GM21528 (cell line): ENCODE results near the gene UHRF1.
"Not testable (repeated sequence)": the region's sequence is repeated elsewhere in the genome, so short reads cannot be mapped to it uniquely, and the experiment has no call there.

Experiments used
- ATAC-seq: cut with Tn5 transposase; IDR thresholded peaks from one replicate; pipeline ENCODE4 v1.9.1; 2021; ENCODE audit warnings: mild to moderate bottlenecking, moderate library complexity; ENCODE audit not compliant: unreplicated experiment, low FRiP score

The UHRF1 gene

GRCh38 chr19:4969772-4970531 is 60.7 kb downstream of the UHRF1 start:
- ATAC-seq: no peak

DNA sequence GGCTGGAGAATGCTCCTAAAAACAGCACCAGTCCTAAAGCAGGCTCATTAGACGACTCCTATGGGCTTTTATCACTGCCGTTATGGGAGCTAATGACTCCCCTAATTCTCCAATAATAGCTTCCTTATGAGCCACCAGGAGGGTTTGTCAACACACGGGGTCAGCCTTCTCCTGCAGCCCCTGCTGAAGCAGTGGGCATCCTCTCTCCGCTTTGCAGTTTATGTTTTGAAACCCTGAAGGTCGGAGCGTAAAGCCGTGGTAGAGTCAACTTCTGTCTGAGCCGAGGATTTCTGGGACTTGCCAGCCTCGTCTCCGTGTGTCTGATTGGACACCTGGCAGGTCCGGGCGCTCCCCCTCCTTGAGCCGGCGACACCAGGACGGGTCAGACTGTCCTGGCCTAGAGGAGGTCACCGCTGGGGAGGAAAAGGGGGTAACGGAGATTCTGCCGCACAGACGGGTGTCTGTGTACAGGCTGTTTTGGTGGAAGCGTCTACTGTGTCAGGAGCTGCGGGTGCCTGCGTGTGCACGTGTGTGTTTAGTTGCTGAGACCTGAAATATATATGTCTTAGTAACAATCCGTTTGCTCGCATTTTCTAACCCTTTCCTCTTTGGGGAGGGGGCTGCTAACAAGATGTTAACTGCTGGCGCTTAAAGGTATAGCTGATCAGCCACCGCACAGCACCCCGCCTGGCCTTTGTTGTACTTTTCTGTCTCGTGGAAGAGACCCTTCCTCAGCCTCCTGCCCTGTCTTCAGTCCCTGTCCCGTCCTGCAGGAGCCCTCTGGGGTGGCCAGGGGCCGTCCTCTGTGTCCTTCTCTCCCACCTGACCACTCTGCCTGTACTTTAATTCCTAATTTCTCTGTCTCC is 61.5 kb downstream of the UHRF1 start:
- ATAC-seq: no peak

DNA sequence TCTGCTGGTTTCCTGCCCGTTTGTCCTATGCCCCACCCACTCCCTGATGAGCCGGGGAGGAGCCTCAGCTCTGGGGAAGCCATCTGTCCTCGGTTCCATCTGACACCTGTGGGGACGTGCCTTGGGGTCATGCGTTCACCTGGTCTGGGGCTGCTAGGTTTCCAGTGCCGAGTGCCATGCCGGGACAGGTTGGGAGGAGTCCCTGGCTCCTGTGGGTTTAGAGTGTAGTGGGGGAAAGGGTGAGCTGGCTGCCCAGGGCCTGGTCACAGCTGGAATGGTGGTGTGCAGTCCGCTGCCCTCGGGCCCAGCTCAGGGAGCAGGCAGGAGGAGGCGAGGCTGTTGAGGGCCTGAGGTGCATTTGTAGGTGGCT is 62.1 kb downstream of the UHRF1 start:
- ATAC-seq: no peak

DNA sequence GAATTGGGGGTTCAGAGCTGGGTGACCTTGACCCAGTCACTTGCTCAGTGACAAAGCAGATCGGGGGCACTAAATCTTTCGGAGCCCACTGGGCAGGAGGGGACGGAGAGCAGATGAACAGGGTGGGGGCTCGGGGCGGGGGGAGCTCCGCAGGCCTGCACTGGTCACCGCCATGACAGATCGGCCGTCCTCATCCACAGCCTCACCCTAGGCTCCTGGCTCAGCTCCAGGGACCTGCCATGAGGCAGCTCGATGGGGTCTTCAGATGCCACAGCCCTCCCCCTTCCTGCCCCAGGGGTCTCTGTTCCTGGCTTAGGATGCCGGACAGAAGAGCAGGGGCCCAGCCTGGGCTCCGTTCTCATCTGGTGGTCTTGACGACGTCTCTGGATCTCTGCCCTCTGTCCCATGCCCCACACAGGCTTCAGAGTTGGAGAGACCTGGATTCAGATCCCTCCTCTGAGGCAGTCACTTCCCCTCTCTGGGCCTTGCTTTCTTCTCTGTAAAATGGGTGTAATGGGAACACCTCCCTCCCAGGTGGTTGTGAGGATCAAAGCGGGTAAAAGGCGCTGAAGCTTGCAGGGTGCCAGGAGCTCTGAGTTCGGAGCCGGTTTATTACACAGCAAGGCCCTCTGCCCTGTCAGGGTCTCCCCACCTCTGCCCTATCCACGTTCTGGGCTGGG is 62.7 kb downstream of the UHRF1 start:
- no peak for ATAC-seq

DNA sequence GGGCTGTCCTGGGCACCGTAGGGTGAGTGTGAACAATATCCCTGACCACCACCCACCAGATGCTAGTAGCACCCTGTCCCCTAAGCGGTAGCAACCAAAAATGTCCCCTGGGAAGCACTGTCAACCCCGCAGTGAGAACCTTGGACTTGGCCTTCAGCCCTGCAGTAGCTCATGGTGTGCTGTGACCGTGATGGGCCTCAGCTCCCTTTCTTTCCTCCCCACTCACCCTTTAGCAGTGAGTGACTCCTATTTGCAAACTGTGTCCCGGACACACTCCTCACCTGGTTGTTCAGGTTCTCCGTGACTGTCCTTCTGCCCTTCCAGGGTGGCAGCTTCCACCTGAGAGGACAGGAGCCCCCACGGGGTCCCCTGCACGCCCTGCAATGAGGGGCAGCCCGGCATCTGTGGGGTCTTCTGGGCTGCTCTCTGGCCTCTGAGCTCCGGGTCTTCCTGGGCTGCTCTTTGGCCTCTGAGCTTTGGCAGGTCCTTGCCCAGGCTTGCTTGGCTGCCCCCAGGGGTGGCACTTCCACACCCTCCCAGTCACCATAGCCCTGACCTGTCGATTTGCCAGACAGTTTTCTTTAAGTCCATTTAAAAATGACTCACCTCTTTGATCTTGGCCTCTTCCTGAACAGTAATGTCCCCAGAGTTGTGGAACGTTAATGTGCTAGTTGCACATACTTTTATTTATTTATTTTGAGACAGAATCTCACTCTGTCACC is 63.4 kb downstream of the UHRF1 start:
- ATAC-seq: no peak

GRCh38 chr19:4974880-4975469 is 65.7 kb downstream of the UHRF1 start:
- no peak for ATAC-seq

DNA sequence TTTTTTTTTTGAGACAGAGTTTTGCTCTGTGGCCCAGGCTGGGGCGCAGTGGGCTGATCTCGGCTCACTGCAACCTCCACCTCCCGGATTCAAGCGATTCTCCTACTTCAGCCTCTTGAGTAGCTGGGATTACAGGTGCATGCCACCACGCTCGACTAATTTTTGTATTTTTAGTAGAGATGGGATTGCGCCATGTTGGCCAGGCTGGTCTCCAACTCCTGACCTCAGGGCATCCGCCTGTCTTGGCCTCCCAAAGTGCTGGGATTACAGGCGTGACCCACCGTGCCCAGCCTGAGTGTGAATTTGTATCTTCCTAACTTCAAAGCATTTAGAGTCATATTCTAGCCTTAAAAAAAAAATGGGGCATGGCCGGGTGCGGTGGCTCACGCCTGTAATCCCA is 66.3 kb downstream of the UHRF1 start:
- ATAC-seq: not testable (repeated sequence)

DNA sequence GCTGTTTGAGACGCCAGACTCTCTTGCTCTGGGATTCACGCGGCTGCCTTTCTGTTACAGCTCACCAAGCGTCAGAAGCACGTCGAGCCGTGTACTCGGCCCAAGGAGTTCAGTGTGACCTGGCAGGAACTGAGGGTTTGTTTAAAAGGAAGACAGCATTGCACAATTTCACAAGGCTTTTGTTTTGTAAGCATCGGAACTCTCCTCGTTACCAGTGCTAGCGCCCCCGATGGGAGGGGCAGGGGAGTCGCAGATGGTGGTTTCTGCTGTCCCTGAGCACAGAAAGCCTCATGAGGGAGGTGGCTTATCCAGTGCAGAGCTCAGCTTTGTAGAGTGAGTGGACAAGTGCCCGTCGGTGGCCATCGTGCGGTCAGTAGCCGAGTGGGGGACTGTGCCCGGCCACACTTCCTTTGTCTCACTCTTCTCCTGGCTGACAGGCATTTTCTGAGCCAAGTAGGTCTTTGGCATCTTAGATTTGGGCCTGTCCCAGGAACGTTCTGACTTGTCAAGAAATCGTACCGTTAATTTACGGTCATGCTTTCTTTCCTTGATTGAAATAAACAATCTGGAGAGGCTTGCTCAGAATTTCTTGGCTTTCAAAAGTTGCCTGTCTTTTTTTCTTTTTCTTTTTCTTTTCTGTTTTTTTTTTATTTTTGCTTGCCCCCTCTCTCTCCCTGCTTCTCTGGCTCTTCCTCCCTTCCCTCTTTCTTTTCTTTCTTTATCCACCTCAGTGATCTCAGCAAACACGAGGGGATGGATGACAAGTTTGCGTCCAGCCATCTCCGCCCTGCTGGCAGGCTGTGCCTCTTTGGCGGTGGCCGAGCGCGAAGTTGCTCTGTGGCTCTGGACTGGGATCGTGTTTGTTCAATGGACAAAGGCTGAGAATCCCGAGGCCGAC is 67.3 kb downstream of the UHRF1 start:
- ATAC-seq: no peak

DNA sequence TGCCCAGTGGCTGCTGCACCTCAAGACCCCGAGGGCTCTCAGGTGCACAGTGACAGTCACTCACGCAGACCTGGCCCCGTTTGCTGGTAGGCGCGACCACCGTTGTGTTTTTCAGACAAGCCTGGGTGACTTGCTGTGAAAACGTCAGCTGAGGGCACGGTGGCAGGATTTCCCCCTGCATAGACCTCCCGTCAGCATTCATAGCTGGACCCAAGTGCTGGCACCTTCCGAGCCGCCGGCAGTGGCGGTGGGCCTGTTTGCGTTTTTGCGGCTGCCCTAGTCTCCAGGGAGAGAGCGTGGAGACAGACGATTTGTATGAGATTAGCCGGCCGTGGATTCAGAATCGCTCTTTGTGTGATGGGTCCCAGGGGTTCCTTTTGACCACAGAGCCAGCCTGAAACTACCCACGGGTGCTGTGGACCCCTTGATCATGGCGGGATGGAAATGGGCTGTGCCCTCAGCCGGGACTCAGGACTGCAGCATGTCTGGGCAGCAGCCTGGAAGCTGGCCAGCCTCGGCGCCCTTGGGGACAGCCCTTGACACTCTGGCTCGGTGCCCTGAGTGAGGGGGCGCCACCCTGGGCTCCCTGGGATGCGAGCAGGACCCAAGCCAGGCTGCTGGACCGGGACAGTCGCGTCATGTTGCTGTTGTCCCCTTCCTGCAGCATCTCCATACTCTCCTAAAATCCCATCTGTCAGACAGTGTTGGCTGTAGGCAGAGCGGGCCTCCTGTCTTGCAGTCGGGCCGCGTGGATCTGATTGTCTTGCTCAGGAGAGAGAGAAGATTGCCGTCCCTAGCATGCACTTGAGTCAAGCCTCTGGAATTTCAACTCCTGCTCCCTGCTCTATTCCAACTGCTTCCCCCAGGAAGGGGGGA is 68.2 kb downstream of the UHRF1 start:
- no peak for ATAC-seq

DNA sequence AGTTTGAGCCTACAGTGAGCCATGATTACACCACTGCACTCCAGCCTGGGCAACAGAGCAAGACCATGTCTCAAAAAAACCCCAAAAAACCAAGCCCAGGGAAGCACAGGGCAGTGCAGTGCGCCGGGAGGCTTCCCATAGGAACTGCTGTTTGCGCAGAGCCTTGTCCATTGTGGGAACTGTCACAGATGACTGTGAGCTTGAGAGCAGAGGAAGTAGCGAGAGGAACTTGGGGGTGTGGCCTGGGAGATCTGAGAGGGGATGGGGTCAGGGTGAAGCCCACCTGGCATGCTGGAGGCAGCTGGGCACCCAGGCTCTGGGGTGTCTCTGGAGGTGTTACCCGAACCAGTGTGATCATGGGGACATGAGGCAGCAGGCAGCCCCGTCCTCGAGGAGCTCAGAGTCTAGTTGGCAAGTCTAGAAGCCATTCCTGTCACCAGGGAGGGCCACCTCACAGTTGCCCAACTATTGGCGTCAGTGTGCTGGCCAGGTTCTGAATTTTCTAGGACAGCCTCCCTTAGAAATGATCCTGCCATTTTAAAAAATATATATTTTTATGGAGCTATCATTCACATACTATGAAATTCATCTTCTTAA is 70.0 kb downstream of the UHRF1 start:
- ATAC-seq: no peak

GRCh38 chr19:4980067-4980466 is 70.8 kb downstream of the UHRF1 start:
- no peak for ATAC-seq

- no peak for ATAC-seq
These were observed 71.8 kb downstream of the UHRF1 start for GRCh38 chr19:4980838-4981680.

GRCh38 chr19:4981681-4981958 is 72.3 kb downstream of the UHRF1 start:
- no peak for ATAC-seq

GRCh38 chr19:4983346-4984105 is 74.2 kb downstream of the UHRF1 start:
- ATAC-seq: no peak

GRCh38 chr19:4984106-4984380 is 74.7 kb downstream of the UHRF1 start:
- no peak for ATAC-seq

DNA sequence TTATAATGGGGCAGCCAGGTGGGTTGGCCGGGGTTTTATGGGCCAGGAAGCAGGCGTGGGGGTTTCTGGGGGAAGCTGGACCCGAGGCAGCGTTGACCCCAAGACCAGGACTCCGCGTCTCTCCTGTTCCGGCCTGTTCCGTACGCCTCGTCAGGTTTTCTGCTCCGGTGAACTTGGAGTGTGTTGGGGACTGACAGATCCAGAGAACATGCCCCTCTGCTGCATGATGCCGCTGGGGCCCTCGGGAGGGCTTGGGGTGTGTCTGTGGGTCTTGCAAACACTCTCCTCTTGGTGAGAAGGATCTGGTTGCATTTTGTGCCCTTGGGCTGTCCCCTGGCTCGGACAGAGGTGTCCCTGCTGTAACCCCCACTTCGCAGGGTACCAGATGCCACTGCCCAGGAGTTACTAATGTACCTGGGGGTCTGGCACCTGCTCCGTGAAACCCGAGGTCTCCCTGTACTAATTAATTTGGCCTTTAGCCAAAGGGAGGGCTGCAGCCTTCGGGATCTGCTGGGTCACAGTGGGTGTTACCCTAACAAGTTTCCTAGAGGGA is 75.2 kb downstream of the UHRF1 start:
- no peak for ATAC-seq
